Left forelimb (tissue), 1 donor: Measurements from ENCODE around the gene MPPE1.
"Not testable (repeated sequence)": the region's sequence is repeated elsewhere in the genome, so short reads cannot be mapped to it uniquely, and the experiment has no call there.

ENCODE experiments used
- DNase-seq: peaks from one replicate; pipeline ENCODE4 v3.0.0-alpha.2; 2018; ENCODE audit warnings: low spot score

MPPE1 gene

GRCh38 chr18:11925800-11926481, 17.8 kb upstream of the MPPE1 start:
- DNase-seq = no peak

GRCh38 chr18:11923450-11923849, 15.3 kb upstream of the MPPE1 start:
- DNase-seq = no peak

GRCh38 chr18:11919522-11919921, 11.4 kb upstream of the MPPE1 start:
- not testable (repeated sequence) for DNase-seq

GRCh38 chr18:11916880-11917279, 8.8 kb upstream of the MPPE1 start:
- not testable (repeated sequence) for DNase-seq

GRCh38 chr18:11909591-11910026, 1.5 kb upstream of the MPPE1 start:
- DNase-seq = no peak

GRCh38 chr18:11909061-11909455, 941 bp upstream of the MPPE1 start:
- no peak for DNase-seq

- no peak for DNase-seq
Observed at GRCh38 chr18:11906926-11907874, 917 bp downstream of the MPPE1 start.

GRCh38 chr18:11906176-11906575, 1.9 kb downstream of the MPPE1 start:
- no peak for DNase-seq

GRCh38 chr18:11905613-11906012, 2.5 kb downstream of the MPPE1 start:
- no peak for DNase-seq

GRCh38 chr18:11902522-11903292, 5.4 kb downstream of the MPPE1 start:
- DNase-seq = no peak

GRCh38 chr18:11901826-11902438, 6.2 kb downstream of the MPPE1 start:
- no peak for DNase-seq

- no peak for DNase-seq
Observed at GRCh38 chr18:11899063-11899462, 9.1 kb downstream of the MPPE1 start.

- DNase-seq = no peak
Observed at GRCh38 chr18:11897781-11898180, 10.3 kb downstream of the MPPE1 start.

- DNase-seq = not testable (repeated sequence)
Observed at GRCh38 chr18:11892438-11892837, 15.7 kb downstream of the MPPE1 start.

GRCh38 chr18:11891737-11892136, 16.4 kb downstream of the MPPE1 start:
- DNase-seq = no peak

- DNase-seq = no peak
Observed at GRCh38 chr18:11889284-11889683, 18.8 kb downstream of the MPPE1 start.

GRCh38 chr18:11888726-11889125, 19.4 kb downstream of the MPPE1 start:
- DNase-seq = no peak

- no peak for DNase-seq
Observed at GRCh38 chr18:11887328-11888128, 20.6 kb downstream of the MPPE1 start.

GRCh38 chr18:11886577-11887110, 21.5 kb downstream of the MPPE1 start:
- DNase-seq = no peak

GRCh38 chr18:11885278-11885947, 22.7 kb downstream of the MPPE1 start:
- DNase-seq = no peak
